Measurements from ENCODE around the gene IQGAP1. TPM values are rescaled to one million over a fixed set of nuclear protein-coding genes. Genes with fewer than 3 reads are reported as not detected.

The IQGAP1 gene
- total and polyA plus RNA-seq, 9 of the 15 experiments (the other 6 are each of a cell fraction or from before 2014, with no cell fraction given): 37.6 to 143 (median 77.7) TPM

- WGBS (ENCODE audit: insufficient coverage, low coverage, missing lambda C conversion rate): 83% methylated on average over 4 of the region's 4 CpGs
- BruUV-seq (replicated peaks): no TSS peak
- Histone ChIP-seq H2AFZ (ENCODE audit: low read depth, low read length) (no peak overlapping the region), H3K4me1 (replicated peaks in 1 of 2; ENCODE audit: control insufficient read depth in 2 of 2, insufficient read depth in 2 of 2, low read length in 2 of 2) (no peaks in the 10 kb centered on the region), H3K27ac (ENCODE audit: extremely low read depth, low read depth, low read length) (no peak overlapping the region), H3K9me3 (replicated peaks; ENCODE audit: control insufficient read depth, insufficient read depth, low read depth, low read length) (no peaks in the 10 kb centered on the region), H3K79me2 (ENCODE audit: control insufficient read depth, insufficient read depth, low read length) (no peaks in the 10 kb centered on the region), H4K20me1 (replicated peaks; ENCODE audit: control insufficient read depth, insufficient read depth, low read length) (no peaks in the 10 kb centered on the region; the same call in 1 of the 2 replicates), H3K27me3 (ENCODE audit: control insufficient read depth in 2 of 2, insufficient read depth in 2 of 2, low read length in 2 of 2) (no peaks in the 10 kb centered on the region), H3K9ac (ENCODE audit: insufficient read depth in 1 of 2, low read depth in 2 of 2, low read length in 2 of 2) (no peak overlapping the region), H3K4me2 (ENCODE audit: insufficient read depth, low read length) (no peak overlapping the region), H3K9me1 (ENCODE audit: control insufficient read depth, insufficient read depth, low read length) (no peaks in the 10 kb centered on the region), H3K36me3 (ENCODE audit: control insufficient read depth, insufficient read depth, low read length) (peaks cover 60% of the 10 kb centered on the region; the same call in 2 of the 3 replicates), H3K4me3 (no peak overlapping the region)
- POLR2A ChIA-PET: interaction anchor here (0.7 kb wide), 1 partner anchor 26 kb away, joined by 3 read pairs; no protein-coding TSS in a partner anchor
- FAIRE-seq: no peak
- no peak for DNase-seq (ENCODE audit: extremely low read depth in 1 of 4, low spot score in 3 of 4)
- intact Hi-C loops (cut with micrococcal nuclease): no loop called here
- in situ Hi-C loops (cut with MboI): no loop called here
- CTCF ChIA-PET (ENCODE audit: low intra/inter-chr PET ratio): no interaction called here
- no peak for ATAC-seq
- TF ChIP-seq NFRKB (IDR thresholded peaks at IDR 0.05; ENCODE audit: low read depth) (no peak), CTCF (IDR thresholded peaks at IDR 0.05 in 2 of 3, conservative IDR thresholded peaks at IDR 0.05 in 1 of 3; ENCODE audit: insufficient read depth in 2 of 3, low read depth in 1 of 3, low read length in 3 of 3) (no peak), ZNF609 (CRISPR knock-in tag; IDR thresholded peaks at IDR 0.05; ENCODE audit: borderline replicate concordance) (no peak), ILF3 (IDR thresholded peaks at IDR 0.05; ENCODE audit: borderline replicate concordance) (no peak), YY1 (IDR thresholded peaks at IDR 0.05; ENCODE audit: borderline replicate concordance in 1 of 3, control insufficient read depth in 1 of 3, extremely low read depth in 1 of 3, insufficient read depth in 3 of 3, insufficient read length in 1 of 3, insufficient replicate concordance in 2 of 3, low read depth in 1 of 3, low read length in 2 of 3) (no peak), CGGBP1 (CRISPR knock-in tag; IDR thresholded peaks at IDR 0.05) (no peak), RAD21 (CRISPR knock-in tag; conservative IDR thresholded peaks at IDR 0.05 in 1 of 2, IDR thresholded peaks at IDR 0.05 in 1 of 2) (no peak), CEBPZ (IDR thresholded peaks at IDR 0.05; ENCODE audit: borderline replicate concordance, low read depth, low read length) (no peak), CHD2 (IDR thresholded peaks at IDR 0.05; ENCODE audit: low read depth, low read length) (no peak), MAFK (IDR thresholded peaks at IDR 0.05; ENCODE audit: low read length) (no peak)
Observed at GRCh38 chr15:90449206-90449735, 61.2 kb downstream of the IQGAP1 start.
